NCI-H1417 treated with DMSO at 0.1 percent for 48 hours (cell line): ENCODE data around the gene GPR68.
"Not testable (repeated sequence)": the region's sequence is repeated elsewhere in the genome, so short reads cannot be mapped to it uniquely, and the experiment has no call there.

Experiments
- DNase-seq: peaks from one replicate; lab custom pipeline; 2025; lab: John Stamatoyannopoulos, UW

GPR68 gene

DNA sequence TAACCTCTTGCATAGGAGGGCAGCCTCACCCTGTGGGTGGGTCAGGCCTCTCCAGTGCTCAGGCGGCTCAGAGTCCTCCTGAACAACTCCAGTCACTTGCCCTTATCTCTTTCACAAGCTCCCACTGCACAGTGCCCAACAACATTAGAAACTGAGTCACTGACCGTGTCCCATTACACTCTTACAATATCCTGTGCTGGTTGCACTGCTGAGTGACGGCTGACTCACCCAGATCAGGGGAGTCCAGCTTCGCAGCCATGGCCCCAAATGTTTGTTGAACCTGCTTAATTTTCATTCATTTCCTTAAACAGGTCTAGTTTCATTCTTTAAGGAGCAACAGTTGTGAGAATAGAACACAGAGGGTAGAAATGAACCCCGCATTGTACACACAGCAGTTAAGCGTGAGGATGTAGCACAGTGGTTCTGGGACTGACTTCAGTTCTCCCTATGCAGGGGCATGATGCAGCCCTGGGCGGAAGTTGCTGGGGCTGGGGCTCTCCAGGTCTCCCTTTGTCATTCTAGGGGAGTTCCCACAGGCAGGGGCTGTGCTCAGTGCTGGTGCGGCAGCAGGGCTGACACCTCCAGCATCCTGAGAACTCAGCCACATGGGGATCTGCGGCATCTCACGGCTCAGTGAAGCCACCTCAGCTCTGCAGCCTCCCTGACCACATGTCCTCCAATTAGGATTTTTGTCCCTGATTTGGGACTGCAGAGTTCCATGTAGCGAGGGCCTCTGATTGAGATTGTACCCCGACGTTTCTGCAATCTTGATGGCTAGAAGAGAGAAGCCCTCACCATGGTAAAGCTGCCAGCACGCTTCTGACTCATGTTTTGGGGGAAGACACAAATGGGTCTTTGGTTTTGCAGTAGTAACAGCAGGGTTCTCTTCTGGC lies 16.1 kb downstream of the GPR68 start:
- DNase-seq, result no peak

DNA sequence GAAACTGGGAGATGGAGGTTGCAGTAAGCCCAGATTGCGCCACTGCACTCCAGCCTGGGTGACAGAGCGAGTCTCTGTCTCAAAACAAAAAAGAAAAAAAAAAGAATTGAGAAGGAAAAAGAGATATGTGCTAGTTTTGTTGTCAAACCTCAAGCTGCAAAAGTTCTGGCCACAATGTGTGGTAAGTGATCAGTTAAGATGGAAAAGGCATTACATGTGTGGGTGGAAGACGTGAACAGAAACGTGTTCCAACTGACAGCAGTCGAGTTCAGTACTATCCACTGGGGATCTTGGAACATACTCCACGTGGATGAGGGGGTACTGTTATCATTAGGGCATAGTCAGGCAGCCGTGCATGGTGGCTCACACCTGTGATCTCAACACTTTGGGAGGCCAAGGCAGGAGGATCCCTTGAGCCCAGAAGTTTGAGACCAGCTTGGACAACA lies 17.3 kb downstream of the GPR68 start:
- no peak for DNase-seq

- not testable (repeated sequence) for DNase-seq
Measured at GRCh38 chr14:91226360-91226759, 18.1 kb downstream of the GPR68 start.

DNA sequence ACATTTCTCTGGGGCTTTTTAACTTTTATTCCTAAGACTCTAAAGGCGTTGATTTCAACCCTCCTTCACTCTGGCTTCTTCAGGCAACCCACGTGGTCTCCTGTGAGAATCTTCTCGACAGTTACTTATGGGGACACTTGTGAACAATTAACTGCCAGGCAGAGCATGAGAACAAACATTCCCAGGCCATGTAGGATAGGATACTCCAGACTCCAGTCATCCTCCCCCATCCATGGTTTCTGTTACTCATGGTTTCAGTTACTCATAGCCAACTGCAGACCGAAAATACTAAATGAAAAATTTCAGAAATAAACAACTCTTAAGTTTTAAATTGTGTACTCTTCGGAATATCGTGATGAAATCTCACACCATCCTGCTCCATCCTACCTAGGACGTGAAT lies 19.5 kb downstream of the GPR68 start:
- no peak for DNase-seq

DNA sequence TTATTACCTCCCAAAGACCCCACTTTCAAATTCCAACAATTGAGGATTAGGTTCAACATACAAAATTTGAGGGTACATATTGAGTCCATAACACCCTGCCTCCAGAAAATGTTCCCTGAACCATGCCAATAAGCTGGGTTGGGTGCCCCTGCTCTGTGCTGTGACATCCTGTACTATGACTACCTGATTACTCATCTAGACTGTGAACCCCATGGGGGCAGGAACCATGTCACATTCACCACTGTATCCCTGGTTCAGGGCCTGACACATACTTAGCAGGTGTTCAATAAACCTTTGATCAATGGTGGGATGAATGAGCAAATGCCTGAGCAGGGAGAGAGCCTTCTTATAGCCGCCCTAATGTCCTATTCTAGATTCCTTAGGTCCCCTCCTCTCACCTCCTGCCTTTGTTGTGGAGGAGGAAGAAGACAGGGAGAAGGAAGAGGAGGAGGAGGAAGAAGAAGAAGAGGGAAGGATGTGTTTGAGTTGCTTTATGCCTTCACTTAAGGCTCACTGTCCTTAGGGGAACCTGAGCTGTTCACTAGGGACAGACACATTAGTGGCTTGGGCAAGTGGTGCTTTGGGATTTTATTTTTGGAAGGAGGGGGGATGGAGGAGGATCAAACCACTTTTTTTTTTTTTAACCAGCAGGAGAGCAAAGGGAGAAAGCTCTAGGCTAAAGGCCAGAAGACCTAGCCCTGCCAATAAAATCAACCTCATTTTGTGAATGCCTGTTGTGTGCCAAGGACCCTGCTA lies 21.3 kb downstream of the GPR68 start:
- no peak for DNase-seq

- no peak for DNase-seq
Measured at GRCh38 chr14:91221270-91221669, 23.2 kb downstream of the GPR68 start.

DNA sequence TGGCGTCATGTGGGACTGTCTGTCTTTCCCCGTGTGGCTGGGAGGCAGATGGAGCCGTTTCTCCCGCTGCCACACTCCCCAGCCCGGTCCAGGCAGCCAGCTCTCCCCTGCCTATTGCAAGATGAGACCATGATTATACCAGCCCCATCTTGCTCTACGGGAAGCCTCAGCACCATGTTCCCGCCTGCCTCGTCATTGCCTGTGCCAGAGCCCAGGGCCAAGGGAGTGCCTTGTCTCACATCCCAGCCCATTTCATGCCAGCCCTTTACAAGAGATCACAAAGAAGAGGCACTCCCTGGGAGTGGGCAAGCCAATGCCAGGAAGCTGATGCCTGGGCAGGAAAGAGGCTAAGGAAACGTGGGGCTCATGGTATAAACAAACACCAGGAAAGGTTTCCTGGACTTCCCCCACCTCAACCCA lies 23.9 kb downstream of the GPR68 start:
- DNase-seq, result no peak

- DNase-seq, result no peak
Measured at GRCh38 chr14:91219517-91220389, 24.8 kb downstream of the GPR68 start.

GRCh38 chr14:91218014-91218413 lies 26.5 kb downstream of the GPR68 start:
- no peak for DNase-seq

DNA sequence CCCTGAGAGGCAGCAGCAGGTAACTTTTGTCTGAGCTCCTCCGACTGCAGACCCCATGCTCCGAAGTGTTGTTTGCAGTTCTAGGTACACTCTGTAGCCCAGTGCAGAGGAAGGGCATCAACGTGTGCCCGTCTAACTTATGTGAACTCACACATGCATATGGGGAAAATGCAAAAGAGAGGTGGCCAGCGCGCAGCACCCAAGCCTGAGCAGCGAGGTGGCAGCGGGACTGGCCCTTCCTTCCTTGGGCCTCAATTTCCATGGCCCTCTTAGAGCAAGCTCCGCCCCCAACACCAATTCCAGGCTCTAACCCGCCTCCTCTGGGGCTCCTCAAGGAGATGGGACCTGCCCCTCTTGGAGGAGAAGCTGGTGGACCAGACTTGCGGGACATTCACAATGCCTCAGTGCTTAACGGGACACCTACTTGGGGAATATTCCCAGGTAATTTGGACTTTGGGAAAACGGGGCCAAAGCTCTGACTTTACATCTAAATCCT lies 27.7 kb downstream of the GPR68 start:
- DNase-seq, result no peak

- DNase-seq, result no peak
Measured at GRCh38 chr14:91215381-91215780, 29.1 kb downstream of the GPR68 start.

DNA sequence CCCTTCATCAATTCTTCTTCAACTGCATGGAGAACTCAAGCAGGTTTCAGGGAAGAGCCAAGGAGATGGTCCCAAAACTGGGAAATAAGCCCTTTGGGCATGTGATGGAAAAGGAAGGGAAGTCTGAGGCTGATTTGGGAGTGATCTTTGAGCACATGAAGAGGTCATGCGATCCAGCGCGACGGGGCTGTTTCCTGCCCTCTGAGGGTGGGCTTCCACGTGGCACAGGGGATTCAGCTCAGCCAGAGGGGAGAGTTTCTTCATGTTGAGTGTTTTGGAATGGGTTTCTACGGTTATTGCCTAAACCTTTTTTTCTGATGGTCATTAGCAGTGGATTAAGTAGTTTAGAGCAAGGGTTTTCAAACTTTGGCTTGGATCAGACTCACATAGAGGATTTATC lies 30.2 kb downstream of the GPR68 start:
- DNase-seq, result no peak

- no peak for DNase-seq
Measured at GRCh38 chr14:91211017-91211416, 33.5 kb downstream of the GPR68 start.

GRCh38 chr14:91207008-91207407 lies 37.5 kb downstream of the GPR68 start:
- no peak for DNase-seq

DNA sequence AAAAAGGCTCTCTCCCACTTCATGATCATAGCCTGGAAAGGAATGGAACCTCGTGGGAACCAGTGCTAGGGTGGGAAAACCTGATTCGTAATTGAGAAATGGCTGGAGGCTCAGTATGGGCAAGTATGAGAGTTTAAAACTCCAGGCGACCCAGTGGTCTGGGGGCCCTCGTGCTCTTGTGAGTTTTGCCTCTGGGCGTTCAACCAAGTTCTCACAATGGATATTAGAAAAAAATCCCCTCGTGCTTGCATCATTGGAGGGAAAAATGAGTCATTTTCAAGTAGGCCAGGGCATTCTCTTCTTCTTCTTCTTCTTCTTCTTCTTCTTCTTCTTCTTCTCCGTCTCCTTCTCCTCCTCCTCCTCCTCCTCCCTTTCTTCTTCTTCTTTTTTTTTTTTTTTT lies 39.0 kb downstream of the GPR68 start:
- no peak for DNase-seq

DNA sequence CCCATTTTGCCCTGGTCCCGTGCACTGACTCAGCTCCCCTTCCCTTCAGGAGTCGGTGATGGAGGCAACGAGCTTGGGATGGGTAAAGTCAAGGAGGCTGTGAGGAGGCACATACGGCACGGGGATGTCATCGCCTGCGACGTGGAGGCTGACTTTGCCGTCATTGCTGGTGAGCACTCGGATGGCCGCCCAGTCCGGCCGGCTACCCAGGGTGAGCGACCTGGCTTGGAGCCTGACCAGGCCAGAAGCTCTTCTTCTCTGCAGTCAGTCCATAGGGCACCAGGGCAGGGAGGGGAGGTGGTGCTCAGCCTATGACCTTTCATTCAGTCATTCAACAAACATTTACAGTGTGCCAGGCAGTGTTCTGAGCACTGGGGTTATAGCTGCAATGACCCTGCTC lies 39.8 kb downstream of the GPR68 start:
- DNase-seq, result no peak

DNA sequence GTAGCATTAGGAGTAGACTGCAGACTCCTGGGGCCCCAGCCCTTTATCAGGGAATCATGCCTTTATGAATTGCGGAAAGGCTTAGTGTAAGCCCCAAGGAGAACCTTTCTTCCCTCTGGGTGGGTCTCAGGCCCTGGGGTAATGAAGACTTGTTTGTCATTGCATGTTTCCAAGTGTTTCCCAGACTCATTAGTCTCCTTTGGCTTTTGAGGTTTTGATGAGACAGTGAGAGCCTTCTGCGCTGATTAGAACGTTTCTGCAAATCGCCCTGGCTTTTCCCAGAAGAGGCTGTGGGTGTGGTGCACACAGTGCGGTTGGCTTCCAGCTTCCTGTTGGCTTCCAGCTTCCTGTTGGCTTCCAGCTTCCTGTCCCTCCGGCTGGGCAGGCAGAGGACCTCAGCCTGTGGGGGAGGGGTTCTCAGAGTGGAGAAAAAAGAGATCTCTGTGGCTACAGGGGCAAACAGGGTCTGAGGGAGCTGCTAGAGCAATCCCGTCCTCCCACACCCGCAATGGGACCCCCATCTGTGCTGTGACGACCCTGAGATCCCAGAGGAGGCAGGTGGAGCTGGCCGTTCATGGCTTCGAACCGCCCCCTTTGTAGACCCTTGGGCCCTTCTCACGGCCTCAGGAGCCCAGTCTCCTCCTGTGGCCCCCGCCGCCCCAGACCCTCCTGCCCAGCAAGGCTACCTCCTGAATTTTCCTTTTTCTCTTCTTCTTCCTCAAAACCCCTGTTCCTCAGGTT lies 42.1 kb downstream of the GPR68 start:
- DNase-seq, result no peak

DNA sequence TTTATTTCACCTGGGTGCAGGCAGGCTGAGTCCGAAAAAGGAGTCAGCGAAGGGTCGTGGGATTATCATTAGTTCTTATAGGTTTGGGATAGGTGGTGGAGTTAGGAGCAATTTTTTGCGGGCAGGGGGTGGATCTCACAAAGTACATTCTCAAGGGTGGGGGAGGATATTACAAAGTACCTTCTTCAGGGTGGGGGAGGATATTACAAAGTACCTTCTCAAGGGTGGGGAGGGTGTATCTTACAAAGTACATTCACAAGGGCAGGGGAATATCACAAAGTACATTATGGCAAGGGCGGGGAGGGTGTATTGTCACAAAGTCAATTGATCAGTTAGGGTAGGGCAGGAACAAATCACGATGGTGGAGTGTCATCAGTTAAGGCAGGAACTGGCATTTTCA lies 43.7 kb downstream of the GPR68 start:
- DNase-seq, result not testable (repeated sequence)

- no peak for DNase-seq
Measured at GRCh38 chr14:91197631-91198030, 46.9 kb downstream of the GPR68 start.

- DNase-seq, result no peak
Measured at GRCh38 chr14:91195881-91196280, 48.6 kb downstream of the GPR68 start.

GRCh38 chr14:91193069-91193468 lies 51.4 kb downstream of the GPR68 start:
- no peak for DNase-seq
